CD4-positive, alpha-beta T cell (primary cell): ENCODE results near the gene TOLLIP. TPM values are rescaled to one million over a fixed set of nuclear protein-coding genes. Genes with fewer than 3 reads are reported as not detected.

ENCODE experiments used
- ATAC-seq: fragments of 200-7000 bp; cut with Tn5 transposase; one replicate; pipeline ENCODE4 v1.10.0; 2022; ENCODE audit warnings: mild to moderate bottlenecking; ENCODE audit not compliant: poor library complexity
- CTCF ChIA-PET: fragments of 350-600 bp; sonication (Branson Sonifier 250); formaldehyde crosslinking; loops from one replicate; lab custom pipeline; 2021; ENCODE audit warnings: antibody characterized with exemption, inconsistent platforms; lab: Charles Lee
- POLR2A ChIA-PET: fragments of 350-600 bp; sonication (Branson Sonifier 250); formaldehyde crosslinking; loops from one replicate; lab custom pipeline; 2021; ENCODE audit warnings: antibody characterized with exemption, inconsistent platforms; lab: Charles Lee
- DNase-seq, 14 experiments: peaks; one replicate each; pipeline ENCODE4 v3.0.0-alpha.2; 2013 to 2020; ENCODE audit warnings: mixed read lengths in 2 of 14
- H3K27ac ChIP-seq, 2 donors: one replicate each; pipeline versions ENCODE4 v1.5.1 to v1.7.0; 2013; ENCODE audit warnings: low read length in 2 of 2, low read depth in 1 of 2, mild to moderate bottlenecking in 1 of 2
- H3K27me3 ChIP-seq, 2 experiments: 1 replicate in 1 of 2; 2 replicates in 1 of 2; pipeline versions ENCODE4 v1.6.1 to v1.7.0; 2013; ENCODE audit warnings: low read length in 2 of 2, control low read depth in 1 of 2, mild to moderate bottlenecking in 1 of 2, moderate library complexity in 1 of 2; ENCODE audit not compliant: insufficient read depth in 2 of 2, control insufficient read depth in 1 of 2
- H3K36me3 ChIP-seq: one replicate; pipeline ENCODE4 v1.6.1; 2013; ENCODE audit warnings: low read length, control low read depth; ENCODE audit not compliant: insufficient read depth
- H3K4me1 ChIP-seq: one replicate; pipeline ENCODE4 v1.6.1; 2013; ENCODE audit warnings: low read length, control low read depth; ENCODE audit not compliant: insufficient read depth
- H3K4me3 ChIP-seq: one replicate; pipeline ENCODE4 v1.5.1; 2013; ENCODE audit warnings: mild to moderate bottlenecking, low read length, moderate library complexity
- H3K9me3 ChIP-seq, 2 experiments: 1 replicate in 1 of 2; 2 replicates in 1 of 2; pipeline versions ENCODE4 v1.6.1 to v1.7.0; 2013; ENCODE audit warnings: low read length in 2 of 2, mild to moderate bottlenecking in 2 of 2, control low read depth in 1 of 2, moderate library complexity in 1 of 2; ENCODE audit not compliant: control insufficient read depth in 1 of 2, insufficient read depth in 1 of 2
- H3K27ac Mint-ChIP-seq: one replicate; pipeline ENCODE4 v1.8.0; 2020; ENCODE audit warnings: mixed read lengths
- H3K27me3 Mint-ChIP-seq: one replicate; pipeline ENCODE4 v1.8.0; 2021; ENCODE audit warnings: mixed read lengths
- H3K36me3 Mint-ChIP-seq: one replicate; pipeline ENCODE4 v1.8.0; 2021; ENCODE audit warnings: low read depth, mixed read lengths
- H3K4me1 Mint-ChIP-seq: one replicate; pipeline ENCODE4 v1.8.0; 2021; ENCODE audit warnings: low read depth, mixed read lengths
- H3K4me3 Mint-ChIP-seq: one replicate; pipeline ENCODE4 v1.8.0; 2020; ENCODE audit warnings: mild to moderate bottlenecking, mixed read lengths
- H3K9me3 Mint-ChIP-seq: one replicate; pipeline ENCODE4 v1.8.0; 2020; ENCODE audit warnings: mixed read lengths
- CTCF ChIP-seq: fragments of 200-600 bp; IDR thresholded peaks from one replicate; pipeline ENCODE4 v1.8.0; 2022; ENCODE audit warnings: antibody characterized with exemption, mild to moderate bottlenecking
- intact Hi-C, 2 experiments: fragments of 100-400 bp; cut with DNase I in 1 of 2; cut with micrococcal nuclease in 1 of 2; formaldehyde crosslinking; loops; one replicate each; pipeline versions ENCODE4 v1.15.1 to v1.9.0; 2023 to 2025; cut with DNase I, micrococcal nuclease
- total RNA-seq, 174 experiments: library from RNA in 2 of 174; stranded (reverse) in 2 of 174; gene quantifications; one replicate each; pipeline ENCODE4 v1.2.3 and lab custom pipeline; 2021 to 2026

TOLLIP gene
- total RNA-seq, 2 experiments from 2014 or later, result 38.9 to 41.0 TPM

- H3K4me3 ChIP-seq, result no peak overlapping the region
- H3K36me3 ChIP-seq, result peaks cover 47% of the 10 kb centered on the region
- no peak for TF ChIP-seq CTCF
- H3K4me1 ChIP-seq, result peaks cover 3% of the 10 kb centered on the region
- H3K27me3 ChIP-seq, result no peaks in the 10 kb centered on the region
- Mint-ChIP-seq H3K27me3 (no peaks in the 10 kb centered on the region), H3K4me3 (no peak overlapping the region), H3K9me3 (no peaks in the 10 kb centered on the region), H3K27ac (no peak overlapping the region), H3K36me3 (peaks cover 17% of the 10 kb centered on the region), H3K4me1 (peaks cover 4% of the 10 kb centered on the region)
- DNase-seq, result peak in 1 of 14 experiments; percentile 25
- H3K9me3 ChIP-seq, result no peaks in the 10 kb centered on the region
- ChIA-PET POLR2A (no interaction called here), CTCF (no interaction called here)
- H3K27ac ChIP-seq, result no peak overlapping the region
- intact Hi-C loops, result no loop called here
- ATAC-seq, result no peak
Observed at GRCh38 chr11:1296287-1296686, 13.1 kb downstream of the TOLLIP start.

GRCh38 chr11:1295591-1295990, 13.8 kb downstream of the TOLLIP start:
- Mint-ChIP-seq H3K4me3 (no peak overlapping the region), H3K4me1 (peaks cover 4% of the 10 kb centered on the region), H3K9me3 (no peaks in the 10 kb centered on the region), H3K27ac (no peak overlapping the region), H3K27me3 (no peaks in the 10 kb centered on the region), H3K36me3 (peaks cover 23% of the 10 kb centered on the region)
- TF ChIP-seq CTCF, result no peak
- H3K27ac ChIP-seq, result no peak overlapping the region
- no peaks in the 10 kb centered on the region for H3K9me3 ChIP-seq
- DNase-seq (peak in 1 of 14 experiments; percentile 19), ATAC-seq (no peak)
- no peaks in the 10 kb centered on the region for H3K27me3 ChIP-seq
- peaks cover 51% of the 10 kb centered on the region for H3K36me3 ChIP-seq
- ChIA-PET CTCF (no interaction called here), POLR2A (no interaction called here)
- intact Hi-C loops, result no loop called here
- H3K4me3 ChIP-seq, result no peak overlapping the region
- peaks cover 3% of the 10 kb centered on the region for H3K4me1 ChIP-seq

- DNase-seq (no peak), ATAC-seq (no peak)
- no peak overlapping the region for H3K4me3 Mint-ChIP-seq
- CTCF ChIA-PET, result no interaction called here
- no peak overlapping the region for H3K27ac ChIP-seq
- H3K36me3 Mint-ChIP-seq, result peaks cover 25% of the 10 kb centered on the region
- TF ChIP-seq CTCF, result no peak
- intact Hi-C loops, result no loop called here
- H3K4me1 ChIP-seq, result peaks cover 3% of the 10 kb centered on the region
- POLR2A ChIA-PET, result no interaction called here
- H3K27me3 ChIP-seq, result no peaks in the 10 kb centered on the region
- no peaks in the 10 kb centered on the region for H3K27me3 Mint-ChIP-seq
- H3K4me1 Mint-ChIP-seq, result no peaks in the 10 kb centered on the region
- no peaks in the 10 kb centered on the region for H3K9me3 ChIP-seq
- no peaks in the 10 kb centered on the region for H3K9me3 Mint-ChIP-seq
- no peak overlapping the region for H3K4me3 ChIP-seq
- no peak overlapping the region for H3K27ac Mint-ChIP-seq
- peaks cover 56% of the 10 kb centered on the region for H3K36me3 ChIP-seq
Observed at GRCh38 chr11:1295086-1295485, 14.3 kb downstream of the TOLLIP start.
